Stomach (tissue), 9 donors: ENCODE results near the gene ANKRD55. TPM values are rescaled to one million over a fixed set of nuclear protein-coding genes. Genes with fewer than 3 reads are reported as not detected.
"Not testable (repeated sequence)": the region's sequence is repeated elsewhere in the genome, so short reads cannot be mapped to it uniquely, and the experiment has no call there.

Experiments used
- DNase-seq, 2 donors: peaks; one replicate each; pipeline versions ENCODE4 v3.0.0 to v3.0.0-alpha.2; 2013 to 2019
- H3K27ac ChIP-seq, 5 donors: fragments of 200-600 bp in 4 of 5; sonication (generic) in 4 of 5; one replicate each; pipeline ENCODE4 v1.5.1; 2013 to 2019; ENCODE audit warnings: mild to moderate bottlenecking in 1 of 5, moderate library complexity in 1 of 5
- H3K27me3 ChIP-seq, 3 donors: fragments of 200-600 bp; sonication (generic); one replicate each; pipeline ENCODE4 v1.5.1; 2017 to 2019; ENCODE audit warnings: mixed run types in 1 of 3
- H3K36me3 ChIP-seq, 4 donors: fragments of 200-600 bp; sonication (generic); 1 replicate in 3 of 4; 2 replicates in 1 of 4; pipeline ENCODE4 v1.5.1; 2016 to 2019
- H3K4me1 ChIP-seq, 4 donors: fragments of 200-600 bp; sonication (generic); one replicate each; pipeline ENCODE4 v1.5.1; 2016 to 2019
- H3K4me3 ChIP-seq, 4 donors: fragments of 200-600 bp; sonication (generic) in 3 of 4; one replicate each; pipeline ENCODE4 v1.5.1; 2016 to 2019; ENCODE audit warnings: mild to moderate bottlenecking in 1 of 4
- H3K9me3 ChIP-seq, 4 donors: fragments of 200-600 bp; sonication (generic); one replicate each; pipeline ENCODE4 v1.5.1; 2016 to 2019
- EP300 ChIP-seq: sonication (generic); formaldehyde crosslinking; IDR thresholded peaks from one replicate; pipeline ENCODE4 v1.6.1; 2017; ENCODE audit warnings: antibody characterized with exemption
- POLR2A ChIP-seq, 4 donors: fragments of 450-650 bp; IDR thresholded peaks; one replicate each; pipeline ENCODE4 v1.6.1; 2016; ENCODE audit warnings: antibody characterized with exemption in 4 of 4, control low read depth in 2 of 4, mild to moderate bottlenecking in 1 of 4, moderate library complexity in 1 of 4
- POLR2AphosphoS5 ChIP-seq, 3 donors: sonication (generic); formaldehyde crosslinking; IDR thresholded peaks; one replicate each; pipeline ENCODE4 v1.6.1; 2016; ENCODE audit warnings: antibody characterized with exemption in 3 of 3
- WGBS, 5 donors: extraction: QIAGEN DNeasy Blood & Tissue Kit in 3 of 5; methylation state at CpG; one replicate each; pipeline versions ENCODE4 v1.1.5 to v1.1.7; 2013 to 2018; 5-methylcytosine and 5-hydroxymethylcytosine counted together
- intact Hi-C: fragments of 100-400 bp; cut with DNase I; formaldehyde crosslinking; loops from one replicate; pipeline ENCODE4 v1.15.1; 2023; ENCODE audit warnings: low total_unique reads
- polyA plus RNA-seq, 3 donors: library from polyadenylated mRNA; stranded (reverse); fragments of 200-250 nt; gene quantifications; one replicate each; pipeline ENCODE4 v1.2.3, GENCODE V29; 2013
- total RNA-seq, 5 donors: library from RNA; depleted of rRNA; stranded (reverse); fragments of >200 nt; gene quantifications; one replicate each; pipeline versions ENCODE4 v1.1.0 to v1.2.3, GENCODE V29; 2014 to 2016
- TF ChIP-seq, protein P1 (sequence below), 7 experiments: fragments of 450-650 bp in 4 of 7; fragments of 200-600 bp in 3 of 7; sonication (generic) in 3 of 7; IDR thresholded peaks; one replicate each; pipeline ENCODE4 v1.5.1; 2016 to 2019; ENCODE audit warnings: antibody characterized with exemption in 7 of 7, control low read depth in 2 of 7, mild to moderate bottlenecking in 1 of 7
- donor health status: healthy with polysubstance abuse.
- donor health status: Bipolar disorder and iron deficiency.
- donor health status: healthy.

ANKRD55 gene
- total and polyA plus RNA-seq, 8 donors: 0.08 to 0.18 TPM; not detected in 6

DNA sequence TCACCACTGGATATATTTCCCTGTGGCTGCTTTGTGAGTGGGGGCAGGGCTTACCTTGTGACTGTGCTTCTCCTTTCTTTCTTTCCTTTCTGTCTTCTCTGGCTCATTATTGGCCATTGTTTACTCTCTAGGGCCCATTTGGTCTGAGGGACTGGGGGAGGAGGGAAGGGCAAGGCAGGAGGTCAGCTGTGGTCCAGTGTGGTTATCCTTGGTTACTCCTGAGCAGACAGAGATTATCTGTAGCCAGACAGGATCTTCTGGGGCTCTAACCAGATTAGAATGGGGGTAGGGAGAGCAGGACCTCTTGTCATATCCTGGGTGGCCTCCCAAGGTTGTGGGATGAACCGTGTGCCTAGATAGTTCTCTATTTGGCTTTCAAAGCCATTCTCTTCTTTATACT, 71.2 kb downstream of the ANKRD55 start:
- DNase-seq: no peak
- no peaks in the 10 kb centered on the region for H3K9me3 ChIP-seq
- H3K4me3 ChIP-seq: no peak overlapping the region
- no peaks in the 10 kb centered on the region for H3K27me3 ChIP-seq
- H3K4me1 ChIP-seq: peaks cover 0 to 44% (median 2%) of the 10 kb centered on the region in 4 donors
- intact Hi-C loops: no loop called here
- WGBS, 5 donors: 53 to 91% (median 66%) methylated on average over 1 of the region's 1 CpG
- TF ChIP-seq EP300: no peak
- TF ChIP-seq, protein P1, sequence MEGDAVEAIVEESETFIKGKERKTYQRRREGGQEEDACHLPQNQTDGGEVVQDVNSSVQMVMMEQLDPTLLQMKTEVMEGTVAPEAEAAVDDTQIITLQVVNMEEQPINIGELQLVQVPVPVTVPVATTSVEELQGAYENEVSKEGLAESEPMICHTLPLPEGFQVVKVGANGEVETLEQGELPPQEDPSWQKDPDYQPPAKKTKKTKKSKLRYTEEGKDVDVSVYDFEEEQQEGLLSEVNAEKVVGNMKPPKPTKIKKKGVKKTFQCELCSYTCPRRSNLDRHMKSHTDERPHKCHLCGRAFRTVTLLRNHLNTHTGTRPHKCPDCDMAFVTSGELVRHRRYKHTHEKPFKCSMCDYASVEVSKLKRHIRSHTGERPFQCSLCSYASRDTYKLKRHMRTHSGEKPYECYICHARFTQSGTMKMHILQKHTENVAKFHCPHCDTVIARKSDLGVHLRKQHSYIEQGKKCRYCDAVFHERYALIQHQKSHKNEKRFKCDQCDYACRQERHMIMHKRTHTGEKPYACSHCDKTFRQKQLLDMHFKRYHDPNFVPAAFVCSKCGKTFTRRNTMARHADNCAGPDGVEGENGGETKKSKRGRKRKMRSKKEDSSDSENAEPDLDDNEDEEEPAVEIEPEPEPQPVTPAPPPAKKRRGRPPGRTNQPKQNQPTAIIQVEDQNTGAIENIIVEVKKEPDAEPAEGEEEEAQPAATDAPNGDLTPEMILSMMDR (IDR thresholded peaks at IDR 0.05): no peak
- TF ChIP-seq POLR2A (IDR thresholded peaks at IDR 0.05): no peak
- no peak for TF ChIP-seq POLR2AphosphoS5 (IDR thresholded peaks at IDR 0.05)
- no peak overlapping the region for H3K27ac ChIP-seq
- no peaks in the 10 kb centered on the region for H3K36me3 ChIP-seq

GRCh38 chr5:56161439-56161823, 71.7 kb downstream of the ANKRD55 start:
- no peaks in the 10 kb centered on the region for H3K27me3 ChIP-seq
- H3K4me1 ChIP-seq: peaks cover 0 to 48% (median 2%) of the 10 kb centered on the region in 4 donors
- no peak for DNase-seq
- no peak overlapping the region for H3K4me3 ChIP-seq
- WGBS, 5 donors: 72 to 84% (median 82%) methylated on average over 3 of the region's 3 CpGs
- H3K27ac ChIP-seq: no peak overlapping the region
- no peaks in the 10 kb centered on the region for H3K9me3 ChIP-seq
- no peaks in the 10 kb centered on the region for H3K36me3 ChIP-seq
- TF ChIP-seq EP300: no peak
- no peak for TF ChIP-seq POLR2AphosphoS5 (IDR thresholded peaks at IDR 0.05)
- intact Hi-C loops: no loop called here

DNA sequence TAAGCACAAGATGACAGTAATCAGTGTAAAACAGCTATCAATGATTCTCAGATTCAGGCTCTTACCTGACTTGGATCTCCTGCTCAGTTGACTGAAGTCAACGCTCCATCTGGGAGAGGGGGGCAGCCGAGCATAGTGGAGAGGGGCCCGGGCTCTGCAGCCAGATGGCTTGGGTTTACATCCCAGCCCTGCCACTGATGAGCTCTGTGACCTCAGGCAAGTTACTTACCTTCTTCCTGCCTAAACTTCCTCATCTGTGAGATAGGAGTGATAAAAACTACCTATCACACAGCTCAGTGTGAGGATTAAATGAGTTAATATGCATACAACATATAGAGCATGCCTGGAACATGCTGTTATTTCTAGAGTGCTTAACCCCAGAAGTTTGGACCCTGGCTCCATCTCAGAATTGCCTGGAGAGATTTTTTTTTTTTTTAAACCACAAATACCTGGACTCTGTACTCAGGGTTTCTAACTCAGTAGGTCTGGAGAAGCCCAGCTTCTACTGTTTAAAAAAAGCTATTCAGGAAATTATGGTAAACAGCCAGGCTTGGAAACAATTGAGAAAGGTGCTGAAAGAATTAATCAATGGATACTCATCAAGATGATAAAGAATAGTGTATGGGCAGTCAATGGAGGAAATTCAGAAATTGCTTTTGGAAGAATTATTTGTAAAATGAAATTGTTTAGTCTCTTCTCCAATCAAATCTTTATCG, 72.2 kb downstream of the ANKRD55 start:
- Histone ChIP-seq H3K27me3 (no peaks in the 10 kb centered on the region), H3K36me3 (no peaks in the 10 kb centered on the region), H3K4me3 (no peak overlapping the region), H3K4me1 (peaks cover 0 to 53% (median 2%) of the 10 kb centered on the region in 4 donors), H3K9me3 (no peaks in the 10 kb centered on the region), H3K27ac (no peak overlapping the region)
- WGBS, 5 donors: 85 to 95% (median 90%) methylated on average over 4 of the region's 4 CpGs
- TF ChIP-seq POLR2AphosphoS5 (IDR thresholded peaks at IDR 0.05) (no peak), POLR2A (IDR thresholded peaks at IDR 0.05) (no peak), EP300 (no peak)
- TF ChIP-seq, protein P1 (IDR thresholded peaks at IDR 0.05): no peak
- no peak for DNase-seq
- intact Hi-C loops: no loop called here

DNA sequence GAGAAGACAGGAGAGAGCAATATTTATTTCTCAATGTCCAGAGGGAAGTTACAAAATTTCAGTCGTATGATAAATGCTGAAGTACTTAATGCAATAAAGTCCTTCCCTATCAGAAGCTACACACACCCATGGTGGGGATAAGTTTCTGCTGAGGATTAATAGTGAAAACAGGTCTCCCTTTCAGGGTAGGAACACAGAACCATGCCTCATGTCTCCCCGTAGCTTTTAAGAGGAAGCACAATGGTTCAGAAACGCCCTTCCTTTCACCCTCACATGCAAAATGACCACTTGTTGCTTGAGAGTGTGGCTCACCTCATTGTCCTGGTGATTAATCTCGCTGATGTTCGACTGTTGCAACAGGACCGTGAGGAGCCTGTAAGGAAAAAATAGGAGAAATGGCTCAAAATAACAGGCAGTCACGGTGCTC, 73.6 kb downstream of the ANKRD55 start:
- Histone ChIP-seq H3K4me3 (no peak overlapping the region), H3K4me1 (peaks cover 0 to 56% (median 2%) of the 10 kb centered on the region in 4 donors), H3K27me3 (no peaks in the 10 kb centered on the region), H3K27ac (peak overlapping the region in 2 of 5 donors; percentile 20 to 60), H3K36me3 (no peaks in the 10 kb centered on the region), H3K9me3 (no peaks in the 10 kb centered on the region)
- intact Hi-C loops: no loop called here
- TF ChIP-seq POLR2A (IDR thresholded peaks at IDR 0.05) (no peak), EP300 (no peak)
- TF ChIP-seq, protein P1 (IDR thresholded peaks at IDR 0.05): no peak
- no peak for DNase-seq
- 72 to 88% (median 80%) methylated on average over 7 of the region's 7 CpGs for whole genome bisulfite sequencing, 5 donors

- Histone ChIP-seq H3K27ac (peak overlapping the region in 2 of 5 donors; percentile 20 to 60), H3K9me3 (no peaks in the 10 kb centered on the region), H3K27me3 (no peaks in the 10 kb centered on the region), H3K4me3 (no peak overlapping the region), H3K4me1 (peaks cover 0 to 52% (median 2%) of the 10 kb centered on the region in 4 donors), H3K36me3 (no peaks in the 10 kb centered on the region)
- TF ChIP-seq POLR2AphosphoS5 (IDR thresholded peaks at IDR 0.05) (no peak), EP300 (no peak), POLR2A (IDR thresholded peaks at IDR 0.05) (no peak)
- TF ChIP-seq, protein P1 (IDR thresholded peaks at IDR 0.05): no peak
- DNase-seq: no peak
- intact Hi-C loops: no loop called here
- 70 to 86% (median 79%) methylated on average over 4 of the region's 4 CpGs for whole genome bisulfite sequencing, 5 donors
Observed at GRCh38 chr5:56158331-56158960, 74.7 kb downstream of the ANKRD55 start.

DNA sequence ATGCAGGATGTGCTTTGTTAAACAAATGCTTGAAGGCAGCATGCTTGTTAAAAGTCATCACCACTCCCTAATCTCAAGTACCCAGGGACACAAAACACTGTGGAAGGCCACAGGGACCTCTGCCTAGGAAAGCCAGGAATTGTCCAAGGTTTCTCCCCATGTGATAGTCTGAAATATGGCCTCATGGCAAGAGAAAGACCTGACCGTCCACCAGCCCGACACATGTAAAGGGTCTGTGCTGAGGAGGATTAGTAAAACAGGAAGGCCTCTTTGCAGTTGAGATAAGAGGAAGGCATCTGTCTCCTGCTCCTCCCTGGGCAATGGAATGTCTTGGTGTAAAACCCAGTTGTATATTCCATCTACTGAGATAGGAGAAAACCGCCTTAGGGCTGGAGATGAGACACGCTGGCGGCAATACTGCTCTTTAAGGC, 75.9 kb downstream of the ANKRD55 start:
- Histone ChIP-seq H3K27ac (peak overlapping the region in 1 of 5 donors; percentile 65), H3K4me1 (peaks cover 0 to 54% (median 5%) of the 10 kb centered on the region in 4 donors)
- H3K36me3 ChIP-seq, H3K4me3 ChIP-seq, intact Hi-C loops, H3K9me3 ChIP-seq, H3K27me3 ChIP-seq, DNase-seq: not testable (repeated sequence)
- 70 to 98% (median 89%) methylated on average over 5 of the region's 5 CpGs for WGBS, 5 donors

- peak overlapping the region in 3 of 5 donors; percentile 1 to 65 (median 34) for H3K27ac ChIP-seq
- H3K27me3 ChIP-seq, H3K36me3 ChIP-seq, H3K4me3 ChIP-seq, intact Hi-C loops, H3K9me3 ChIP-seq: not testable (repeated sequence)
- DNase-seq: peak in 1 of 2 donors; percentile 18
- H3K4me1 ChIP-seq: peaks cover 0 to 50% (median 5%) of the 10 kb centered on the region in 4 donors
- WGBS, 5 donors: 66 to 78% (median 71%) methylated on average over 6 of the region's 6 CpGs
Observed at GRCh38 chr5:56156585-56157190, 76.4 kb downstream of the ANKRD55 start.
